Occipital lobe (tissue), 2 donors: ENCODE data around the gene HSD17B13. TPM values are rescaled to one million over a fixed set of nuclear protein-coding genes. Genes with fewer than 3 reads are reported as not detected.
"Not testable (repeated sequence)": the region's sequence is repeated elsewhere in the genome, so short reads cannot be mapped to it uniquely, and the experiment has no call there.

Experiments used
- DNase-seq: peaks from one replicate; lab custom pipeline; 2025; lab: John Stamatoyannopoulos, UW
- total RNA-seq: library from RNA; depleted of rRNA; stranded (reverse); fragments of >200 nt; gene quantifications from one replicate; pipeline ENCODE4 v1.2.3, GENCODE V29; 2014

HSD17B13 gene
- total RNA-seq: 0.47 TPM

- DNase-seq: no peak
Observed at GRCh38 chr4:87322754-87323153, at the start of gene HSD17B13. HSD17B13 (minus strand) TSS chr4:87322882; CDS start chr4:87322841, 41 bp downstream.

- DNase-seq: no peak
Observed at GRCh38 chr4:87370068-87370467, 47.4 kb upstream of the HSD17B13 start.

GRCh38 chr4:87366521-87367162 lies 44.0 kb upstream of the HSD17B13 start:
- no peak for DNase-seq

DNA sequence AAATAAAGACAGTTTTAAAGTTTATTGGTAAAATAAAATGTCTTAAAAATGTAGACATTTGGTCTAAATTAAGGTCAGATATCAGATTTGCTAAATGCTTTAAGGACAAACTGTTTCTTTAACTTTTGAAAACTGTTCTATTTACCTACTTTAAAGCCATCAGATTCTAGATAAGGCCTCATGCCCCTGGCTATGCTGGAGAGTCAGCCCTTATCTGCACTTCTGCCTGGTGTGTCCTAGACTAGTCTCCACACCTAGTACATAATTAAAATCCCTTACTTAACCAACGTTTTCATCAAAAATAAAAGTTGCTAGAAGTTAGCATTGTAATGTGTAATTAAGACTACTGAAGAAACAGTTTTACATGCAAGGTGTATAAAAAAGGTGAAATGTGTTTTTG lies 42.7 kb upstream of the HSD17B13 start:
- DNase-seq: no peak

DNA sequence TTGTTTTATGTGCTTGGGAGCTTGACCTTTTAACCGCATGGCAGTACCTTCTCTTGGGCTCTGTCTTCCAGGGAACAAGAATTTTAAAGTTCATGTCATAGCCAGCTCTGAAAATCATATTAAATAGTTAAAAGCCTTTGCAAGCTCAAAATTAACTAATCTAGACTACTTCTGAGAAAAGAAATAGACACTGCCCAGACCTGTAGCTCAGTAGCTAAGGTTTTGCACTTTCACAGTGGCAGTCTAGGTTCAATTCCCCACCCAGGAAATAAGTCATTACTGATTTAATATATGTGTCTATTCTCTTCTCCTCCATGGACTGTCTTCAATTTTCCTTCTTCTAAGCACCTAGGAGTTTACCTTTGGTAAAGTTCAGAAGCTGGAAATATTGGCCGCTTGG lies 40.9 kb upstream of the HSD17B13 start:
- DNase-seq: no peak

DNA sequence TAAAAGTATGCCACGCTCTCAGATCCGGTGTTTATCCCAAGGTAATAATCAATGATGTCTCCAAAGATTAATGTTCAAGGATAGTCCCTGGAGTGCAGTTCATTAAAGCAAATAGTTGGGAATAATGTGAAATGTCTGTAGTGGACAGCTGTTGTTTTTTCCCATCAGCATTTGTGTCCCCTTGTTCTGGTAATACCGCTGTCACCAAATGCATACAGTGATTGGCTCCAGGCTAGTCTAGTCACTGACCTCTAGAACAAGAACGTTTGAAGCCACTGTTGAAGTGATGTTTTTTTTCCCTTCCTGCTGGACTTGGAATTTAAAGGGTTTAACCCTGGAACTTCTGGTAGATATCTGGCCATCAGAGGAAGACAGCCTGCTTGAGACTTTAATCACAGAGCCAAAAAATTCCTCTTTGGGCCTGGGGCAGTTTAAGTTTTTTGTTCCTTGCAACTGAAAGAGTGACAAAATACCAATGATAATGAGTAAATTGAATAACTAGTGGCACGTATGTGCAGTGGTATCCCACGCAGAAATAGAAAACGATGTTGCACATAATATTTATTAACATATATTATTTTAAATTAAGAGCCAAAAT lies 37.8 kb upstream of the HSD17B13 start:
- no peak for DNase-seq

DNA sequence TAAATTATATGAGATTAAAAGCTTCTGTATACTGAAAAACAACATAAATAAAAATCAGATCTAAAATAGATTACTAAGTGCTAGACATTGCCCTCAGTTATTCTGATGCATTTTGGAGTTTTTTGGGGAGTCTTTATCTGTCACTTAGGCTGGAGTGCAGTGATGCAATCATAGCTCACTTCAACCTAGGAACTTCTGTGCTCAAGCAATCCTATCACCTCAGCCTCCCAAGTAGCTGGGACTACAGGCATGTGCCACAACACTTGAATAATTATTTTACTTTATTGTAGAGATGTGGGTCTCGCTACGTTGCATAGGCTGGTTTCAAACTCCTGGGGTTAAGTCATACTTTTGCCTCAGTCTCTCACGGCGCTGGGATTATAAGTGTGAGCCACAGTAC lies 36.6 kb upstream of the HSD17B13 start:
- DNase-seq: no peak

GRCh38 chr4:87356832-87357526 lies 34.3 kb upstream of the HSD17B13 start:
- DNase-seq: no peak

GRCh38 chr4:87354168-87355102 lies 31.8 kb upstream of the HSD17B13 start:
- no peak for DNase-seq

DNA sequence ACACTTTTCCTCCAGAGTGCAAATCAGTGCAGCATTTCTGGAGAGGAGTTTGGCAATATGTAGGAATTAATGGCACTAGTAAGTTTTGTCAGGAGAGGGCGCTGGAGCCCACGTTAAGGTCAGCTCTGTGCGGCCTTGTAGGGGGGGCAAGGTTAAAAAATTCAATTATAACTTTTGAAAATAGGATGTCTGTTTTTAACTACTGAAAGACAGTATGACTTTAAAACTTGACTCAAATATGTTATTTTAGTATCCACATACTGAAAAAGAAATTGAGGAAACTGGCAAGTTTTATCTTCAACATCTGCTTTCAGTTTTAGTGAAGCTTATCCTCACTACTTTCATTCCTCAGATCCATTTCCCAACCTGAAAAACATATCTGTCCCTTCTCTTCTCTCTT lies 30.9 kb upstream of the HSD17B13 start:
- no peak for DNase-seq

DNA sequence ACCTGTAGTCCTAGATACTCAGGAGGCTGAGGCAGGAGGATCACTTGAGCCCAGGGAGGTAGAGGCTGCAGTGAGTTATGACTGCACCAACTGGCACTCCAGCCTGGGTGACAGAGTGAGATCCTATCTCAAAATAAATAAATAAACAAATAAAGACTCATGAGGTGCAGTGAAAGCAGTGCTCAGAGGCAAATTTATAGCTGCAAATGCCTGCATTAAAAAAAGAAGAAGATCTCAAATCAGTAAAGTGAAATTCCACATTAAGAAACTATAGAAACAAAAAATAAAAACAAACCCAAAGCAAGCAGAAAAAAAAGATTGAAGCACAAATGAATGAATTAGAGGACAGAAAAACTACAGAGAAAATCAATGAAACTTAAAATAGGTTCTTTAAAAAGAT lies 22.5 kb upstream of the HSD17B13 start:
- DNase-seq: no peak

DNA sequence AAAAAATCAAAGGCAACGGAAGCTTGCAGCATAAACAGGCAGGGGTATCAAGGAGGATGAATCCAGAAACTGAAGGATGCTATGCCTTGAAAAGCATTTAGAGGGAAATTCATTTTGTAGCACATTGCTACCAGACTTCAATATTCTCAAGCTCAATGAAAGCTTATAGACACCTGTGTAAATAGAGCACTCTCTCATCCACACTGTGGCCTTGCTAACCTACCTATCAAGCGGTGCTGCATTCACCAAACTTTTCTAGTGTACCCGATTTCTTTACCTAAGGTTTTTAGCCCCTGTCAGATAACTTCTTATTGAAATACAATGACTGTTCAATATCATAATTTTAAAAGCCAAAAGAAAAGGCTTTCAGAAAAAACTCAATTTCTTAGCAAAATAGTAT lies 20.2 kb upstream of the HSD17B13 start:
- DNase-seq: no peak

DNA sequence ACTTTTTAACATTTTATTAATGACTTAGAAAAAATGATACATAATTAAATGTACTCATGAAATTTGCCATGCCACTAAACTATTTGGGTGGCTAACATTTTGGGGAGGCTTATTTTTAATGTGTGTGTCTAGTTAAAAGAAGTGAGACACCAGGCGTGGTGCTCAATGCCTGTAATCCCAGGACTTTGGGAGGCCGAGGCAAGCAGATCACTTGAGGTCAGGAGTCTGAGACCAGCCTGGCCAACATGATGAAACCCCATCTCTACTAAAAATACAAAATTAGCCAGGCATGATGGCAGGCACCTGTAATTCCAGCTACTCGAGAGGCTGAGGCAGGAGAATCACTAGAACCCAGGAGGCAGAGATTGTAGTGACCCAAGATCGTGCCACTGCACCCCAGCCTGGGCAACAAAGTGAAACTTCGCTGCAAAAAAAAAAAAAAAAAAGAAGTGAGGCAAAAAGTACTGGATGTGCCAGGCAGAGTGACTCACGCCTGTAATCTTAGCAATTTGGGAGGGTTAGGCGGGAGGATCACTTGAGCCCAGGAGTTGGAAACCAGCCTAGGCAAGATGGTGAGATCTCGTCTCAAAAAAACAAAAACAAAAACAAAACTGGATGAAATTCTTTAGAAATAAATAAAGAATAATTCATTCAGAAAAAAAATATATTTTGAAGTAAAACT lies 19.4 kb upstream of the HSD17B13 start:
- DNase-seq: not testable (repeated sequence)

- no peak for DNase-seq
Observed at GRCh38 chr4:87339440-87339839, 16.8 kb upstream of the HSD17B13 start.

GRCh38 chr4:87337361-87337760 lies 14.7 kb upstream of the HSD17B13 start:
- no peak for DNase-seq

GRCh38 chr4:87333267-87333666 lies 10.6 kb upstream of the HSD17B13 start:
- DNase-seq: no peak

GRCh38 chr4:87330761-87331160 lies 8.1 kb upstream of the HSD17B13 start:
- DNase-seq: no peak

DNA sequence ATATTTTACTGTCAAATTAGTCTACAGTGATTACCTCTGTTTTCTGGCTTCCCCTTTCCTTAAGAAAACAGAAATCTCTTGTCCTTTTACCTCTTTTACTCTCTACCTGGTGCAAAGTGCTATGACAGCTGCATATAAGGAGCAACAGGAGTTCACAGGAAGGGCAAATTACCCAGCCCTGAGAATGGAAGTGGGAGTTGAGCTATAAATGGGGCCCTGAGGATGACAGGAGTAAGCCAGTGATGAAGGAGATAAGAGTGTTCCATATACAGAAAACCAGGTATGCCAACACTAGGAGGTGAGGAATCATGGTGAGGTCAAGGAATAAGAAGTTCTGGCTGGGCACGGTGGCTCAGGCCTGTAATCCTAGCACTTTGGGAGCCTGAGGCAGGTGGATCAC lies 4.5 kb upstream of the HSD17B13 start:
- DNase-seq: no peak

DNA sequence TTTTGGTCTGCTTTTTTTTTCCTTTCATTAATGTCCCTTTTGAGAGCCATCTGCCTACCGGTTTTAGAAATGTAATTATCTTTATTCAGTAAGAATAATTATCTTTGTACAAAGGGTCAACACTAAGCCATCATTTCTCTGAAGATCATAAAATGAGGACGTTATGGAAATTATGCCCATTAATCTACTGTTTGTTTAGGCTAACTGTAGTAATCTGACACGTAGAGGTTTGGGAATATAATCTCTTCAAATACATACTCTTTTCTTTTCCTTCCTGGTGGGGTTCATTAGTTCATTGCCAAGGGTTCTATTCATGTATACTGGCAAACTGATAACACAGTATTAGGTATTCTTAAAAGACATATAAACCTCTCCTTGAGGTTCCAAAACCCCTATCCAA lies 3.8 kb upstream of the HSD17B13 start:
- DNase-seq: no peak

GRCh38 chr4:87321888-87322287 lies 794 bp downstream of the HSD17B13 start:
- DNase-seq: no peak

- no peak for DNase-seq
Observed at GRCh38 chr4:87317527-87317926, 5.2 kb downstream of the HSD17B13 start.
